ENCODE data around the gene SORBS1.

GRCh38 chr10:95328013-95328412 lies 233.2 kb downstream of the SORBS1 start:
- TF ChIP-seq CTCF (conservative IDR thresholded peaks at IDR 0.05; ENCODE audit: low read depth, low read length) (no peak), EZH2 (IDR thresholded peaks at IDR 0.05; ENCODE audit: low read length, unreplicated experiment) (no peak), EZH2phosphoT487 (IDR thresholded peaks at IDR 0.05; ENCODE audit: borderline replicate concordance, low read length) (no peak)
